HG03342 (cell line): ENCODE data around the gene NPY4R2.
"Not testable (repeated sequence)": the region's sequence is repeated elsewhere in the genome, so short reads cannot be mapped to it uniquely, and the experiment has no call there.

ENCODE experiments used
- ATAC-seq: cut with Tn5 transposase; IDR thresholded peaks from one replicate; pipeline ENCODE4 v1.9.1; 2021; ENCODE audit warnings: mild to moderate bottlenecking, moderate library complexity; ENCODE audit not compliant: unreplicated experiment

The NPY4R2 gene

DNA sequence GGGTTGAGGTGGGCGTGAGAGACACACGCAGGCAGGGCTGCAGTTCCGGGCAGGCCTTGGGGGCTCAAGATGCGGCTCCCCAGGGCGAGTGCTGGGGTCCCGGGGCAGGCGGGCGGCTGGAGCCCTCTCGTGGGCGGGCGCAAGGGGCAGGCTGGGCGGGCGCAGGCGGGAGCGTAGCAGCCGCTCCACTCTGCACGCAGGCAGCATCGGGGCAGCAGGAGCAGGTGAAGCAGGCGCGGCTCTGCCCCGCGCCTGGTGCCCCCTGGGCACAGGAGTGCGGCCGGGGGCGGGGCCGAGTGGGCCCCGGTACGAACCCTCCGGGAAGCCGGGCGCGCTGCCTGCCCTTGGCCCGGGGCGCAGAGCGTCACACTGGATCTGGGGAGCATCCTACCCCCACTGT lies at the start of gene NPY4R2:
Gene NPY4R2, plus strand, starts transcription at position 188 of the 400 bp plus-strand sequence. CDS start 3,326 bp downstream, outside the sequence.
- not testable (repeated sequence) for ATAC-seq

- not testable (repeated sequence) for ATAC-seq
Measured at GRCh38 chr10:47870887-47871286, 47.6 kb upstream of the NPY4R2 start.

DNA sequence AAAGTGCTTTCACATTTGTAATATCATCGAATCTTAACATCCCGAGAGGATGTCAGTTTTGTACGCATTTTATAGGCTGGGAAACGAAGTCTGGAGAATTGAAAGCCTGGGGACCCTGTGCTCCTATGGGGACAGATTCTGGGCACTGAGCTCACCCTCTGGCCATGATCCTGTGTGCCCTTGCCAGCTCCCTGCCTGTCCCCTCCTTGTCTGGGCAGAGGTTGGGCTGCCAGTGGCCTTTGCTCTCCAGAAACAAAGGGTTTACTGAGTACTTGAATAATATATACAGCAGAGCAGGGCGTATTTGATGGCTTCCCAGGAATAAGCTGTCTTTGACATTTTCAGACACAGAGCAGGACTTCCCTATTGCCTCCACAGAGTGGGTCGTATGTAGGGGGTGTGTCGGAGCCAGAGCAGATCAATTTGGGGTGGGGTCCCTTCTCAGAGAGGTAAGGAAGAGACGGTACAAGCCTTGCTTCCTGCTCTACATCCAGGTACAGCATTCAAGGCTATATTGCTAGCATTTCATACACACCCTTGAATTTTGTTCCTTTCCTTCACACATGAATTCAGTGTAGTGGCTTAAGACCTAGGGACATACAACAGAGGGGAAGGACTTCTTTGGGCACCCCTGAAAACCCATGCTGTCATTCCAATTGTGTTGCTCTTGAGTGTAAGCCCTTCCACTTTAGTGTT lies 46.8 kb upstream of the NPY4R2 start:
- ATAC-seq = not testable (repeated sequence)

GRCh38 chr10:47872236-47872635 lies 46.2 kb upstream of the NPY4R2 start:
- ATAC-seq = not testable (repeated sequence)

- ATAC-seq = not testable (repeated sequence)
Measured at GRCh38 chr10:47884239-47884638, 34.2 kb upstream of the NPY4R2 start.

DNA sequence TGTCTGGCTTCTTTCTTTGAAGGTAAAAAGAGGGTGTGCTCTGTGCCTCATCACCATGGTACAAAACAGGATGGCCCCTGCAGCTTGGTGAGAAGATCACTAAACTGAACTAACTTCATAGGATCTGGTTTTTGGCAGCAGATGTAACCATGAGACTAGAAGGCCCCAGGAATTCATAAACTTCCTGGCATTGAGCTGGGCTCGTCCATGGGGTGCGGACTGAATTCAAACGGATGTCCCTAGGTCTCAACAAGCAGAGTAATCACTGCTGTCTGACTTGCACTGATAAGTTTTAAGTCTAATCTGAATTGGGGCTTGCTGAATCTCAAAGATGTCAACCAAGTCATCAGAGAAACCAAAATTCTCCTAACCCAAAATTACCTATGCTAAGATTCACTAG lies 33.5 kb upstream of the NPY4R2 start:
- not testable (repeated sequence) for ATAC-seq

DNA sequence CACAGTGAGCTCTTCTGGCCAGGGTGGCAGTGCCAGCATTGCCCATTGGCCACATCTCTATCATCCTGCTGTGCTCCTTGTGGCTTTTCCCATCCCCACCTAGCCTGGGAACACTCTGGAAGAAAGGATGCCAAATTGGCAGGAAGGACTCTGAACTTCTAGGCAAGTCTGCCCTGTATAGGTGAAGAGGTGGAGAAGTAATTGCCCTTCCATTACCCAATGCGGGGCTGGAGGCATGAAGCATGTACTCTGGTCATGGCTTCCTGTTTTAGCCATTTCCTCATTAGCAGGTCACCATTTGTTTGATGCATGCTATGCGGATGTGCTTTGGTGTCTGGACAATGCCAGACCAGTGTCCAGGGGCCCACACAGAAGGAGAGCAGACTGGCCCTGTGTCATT lies 32.1 kb upstream of the NPY4R2 start:
- ATAC-seq = not testable (repeated sequence)

- not testable (repeated sequence) for ATAC-seq
Measured at GRCh38 chr10:47886827-47887226, 31.6 kb upstream of the NPY4R2 start.

DNA sequence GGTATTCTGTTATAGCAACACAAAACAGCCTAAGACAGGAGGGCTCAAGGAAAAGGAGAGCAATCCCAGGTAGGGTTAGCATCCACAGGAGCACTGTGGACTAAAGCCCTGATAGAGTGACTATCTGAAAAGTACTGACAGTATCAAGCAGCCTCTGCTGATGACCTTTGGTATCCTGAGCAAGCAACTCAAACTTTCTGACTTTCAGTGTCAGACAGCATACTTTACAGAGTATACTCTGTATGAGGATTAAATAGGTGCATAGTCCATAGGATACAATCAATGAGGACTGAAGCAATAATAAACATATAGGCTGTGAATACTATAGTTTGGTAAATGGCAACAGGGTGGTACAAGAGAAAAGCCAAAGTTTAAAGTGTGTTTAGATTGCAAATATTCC lies 27.7 kb upstream of the NPY4R2 start:
- not testable (repeated sequence) for ATAC-seq

GRCh38 chr10:47892494-47893261 lies 25.8 kb upstream of the NPY4R2 start:
- ATAC-seq = not testable (repeated sequence)

DNA sequence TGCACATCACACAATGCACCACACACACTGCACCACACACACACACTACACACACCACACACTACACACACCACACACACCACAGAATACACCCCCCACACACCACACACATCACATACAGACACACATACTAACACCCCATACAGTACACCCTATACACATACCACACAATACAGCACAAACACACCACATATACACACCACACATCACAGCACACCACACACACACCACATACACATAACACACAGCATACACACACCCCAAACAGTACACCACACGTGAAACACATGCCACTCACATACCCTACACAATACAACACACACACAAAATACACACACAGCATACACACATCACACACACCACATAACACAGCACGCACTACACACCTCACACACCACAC lies 23.9 kb upstream of the NPY4R2 start:
- not testable (repeated sequence) for ATAC-seq

DNA sequence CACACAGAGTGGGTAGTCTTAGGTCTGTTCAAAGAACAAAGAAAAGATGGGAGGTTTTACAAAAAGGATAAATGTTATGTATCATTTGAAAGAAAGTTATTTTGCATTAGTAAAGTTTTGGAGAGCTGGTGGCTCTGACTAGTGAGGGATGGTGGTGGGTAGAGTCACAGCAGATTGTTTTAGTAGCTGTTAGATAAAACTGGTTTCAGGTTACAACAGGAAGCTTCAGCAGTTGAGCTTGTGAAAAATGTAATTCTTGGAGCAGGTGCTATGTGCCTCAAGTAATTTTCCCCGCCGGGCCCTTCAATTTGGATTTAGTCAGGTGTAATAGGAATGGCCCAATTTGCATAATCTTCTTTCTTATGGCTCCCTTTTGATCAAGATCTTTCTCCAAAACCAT lies 20.6 kb upstream of the NPY4R2 start:
- ATAC-seq = not testable (repeated sequence)

DNA sequence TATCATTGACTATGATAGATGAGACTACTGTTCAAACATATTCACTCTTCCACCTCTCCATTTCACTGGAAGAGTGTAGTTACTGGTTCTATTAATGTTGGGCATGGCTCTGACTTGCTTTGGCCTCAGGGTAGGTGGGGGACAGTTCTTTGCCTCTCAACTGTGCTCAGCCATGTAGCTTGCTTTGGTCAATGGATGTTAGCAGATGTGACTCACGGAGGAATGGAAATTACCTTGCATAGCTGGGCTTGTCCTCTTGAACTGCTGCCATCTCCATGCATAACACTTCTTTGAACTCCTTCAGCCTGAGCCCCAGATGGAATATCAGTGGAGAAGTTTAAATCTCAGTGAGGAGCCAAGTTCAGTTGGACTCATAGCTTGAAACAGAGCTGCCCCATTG lies 9.1 kb upstream of the NPY4R2 start:
- ATAC-seq = not testable (repeated sequence)

DNA sequence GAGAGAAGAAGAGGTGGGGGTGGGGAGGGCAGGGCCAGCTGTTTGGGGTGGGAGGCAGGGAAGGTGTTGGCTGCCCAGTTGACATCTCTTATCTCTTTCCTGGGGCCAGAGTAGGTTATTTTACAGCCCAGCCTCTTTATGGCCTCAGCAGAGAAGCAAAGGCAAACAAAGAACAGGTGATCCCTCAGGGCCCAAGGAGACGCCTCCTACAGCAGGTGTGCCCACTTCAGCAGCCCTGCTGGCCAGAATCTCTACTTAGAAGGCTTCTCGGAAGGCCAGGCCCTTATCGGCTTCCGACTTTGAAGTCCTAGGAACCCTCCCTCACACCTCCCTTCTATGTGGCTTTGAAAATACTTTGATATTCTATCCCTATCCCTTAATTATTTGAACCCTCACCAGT lies 8.0 kb upstream of the NPY4R2 start:
- not testable (repeated sequence) for ATAC-seq

GRCh38 chr10:47914052-47914451 lies 4.4 kb upstream of the NPY4R2 start:
- ATAC-seq = not testable (repeated sequence)

- ATAC-seq = not testable (repeated sequence)
Measured at GRCh38 chr10:47915849-47916548, 2.5 kb upstream of the NPY4R2 start.

- ATAC-seq = not testable (repeated sequence)
Measured at GRCh38 chr10:47920610-47921009, 2.1 kb downstream of the NPY4R2 start.

DNA sequence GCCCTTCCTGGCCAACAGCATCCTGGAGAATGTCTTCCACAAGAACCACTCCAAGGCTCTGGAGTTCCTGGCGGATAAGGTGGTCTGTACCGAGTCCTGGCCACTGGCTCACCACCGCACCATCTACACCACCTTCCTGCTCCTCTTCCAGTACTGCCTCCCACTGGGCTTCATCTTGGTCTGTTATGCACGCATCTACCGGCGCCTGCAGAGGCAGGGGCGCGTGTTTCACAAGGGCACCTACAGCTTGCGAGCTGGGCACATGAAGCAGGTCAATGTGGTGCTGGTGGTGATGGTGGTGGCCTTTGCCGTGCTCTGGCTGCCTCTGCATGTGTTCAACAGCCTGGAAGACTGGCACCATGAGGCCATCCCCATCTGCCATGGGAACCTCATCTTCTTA lies 4.0 kb downstream of the NPY4R2 start:
- ATAC-seq = not testable (repeated sequence)

DNA sequence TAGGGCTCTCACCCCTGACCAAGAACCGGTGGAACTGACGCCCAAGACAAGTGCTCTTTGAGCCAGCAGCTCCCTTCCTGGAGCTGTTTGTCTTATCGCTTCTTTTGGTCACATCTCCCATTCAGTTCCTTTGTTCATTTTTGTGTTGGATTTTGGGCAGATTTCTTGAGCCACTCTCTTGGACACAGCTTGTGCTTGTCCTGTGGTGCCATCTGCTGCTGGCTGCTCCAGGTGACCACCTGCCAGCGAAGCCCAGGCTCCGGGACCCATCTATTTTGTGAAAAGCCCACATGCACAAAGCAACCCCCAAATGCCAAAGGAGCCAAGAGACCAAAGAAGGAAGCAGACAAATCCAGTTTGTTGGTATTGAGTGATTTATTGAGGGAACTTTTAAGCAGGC lies 6.2 kb downstream of the NPY4R2 start:
- not testable (repeated sequence) for ATAC-seq

GRCh38 chr10:47927147-47927916 lies 8.9 kb downstream of the NPY4R2 start:
- ATAC-seq = not testable (repeated sequence)

DNA sequence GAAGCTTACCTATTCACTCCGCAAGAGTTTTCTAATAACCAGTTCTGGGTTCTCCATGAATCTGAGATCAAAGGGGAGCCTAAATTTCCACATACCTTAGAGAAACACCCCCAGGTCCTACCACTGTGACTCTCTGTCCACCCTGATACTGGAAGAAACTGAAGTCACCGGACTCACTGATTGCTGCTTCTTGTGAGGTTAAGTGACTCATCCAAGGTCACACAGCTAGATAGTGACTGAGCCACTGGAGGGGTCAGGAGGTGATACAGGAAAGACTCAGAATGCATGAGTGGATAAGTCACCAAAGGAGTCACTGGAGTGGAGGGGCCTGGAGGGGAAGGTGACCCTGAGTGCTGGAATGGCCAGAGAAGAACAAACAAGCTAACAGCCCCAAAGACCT lies 9.8 kb downstream of the NPY4R2 start:
- ATAC-seq = not testable (repeated sequence)
